ENCODE measurements around the gene SOX5. TPM values are rescaled to one million over a fixed set of nuclear protein-coding genes. Genes with fewer than 3 reads are reported as not detected.

The SOX5 gene
- total RNA-seq, 1 experiment from 2014 or later = 0.52 TPM

GRCh38 chr12:23767834-23768233 lies 181.6 kb downstream of the SOX5 start:
- Histone ChIP-seq H3K79me2 (ENCODE audit: insufficient read depth, low read length) (no peaks in the 10 kb centered on the region), H4K20me1 (ENCODE audit: insufficient read depth) (no peaks in the 10 kb centered on the region), H3K4me2 (ENCODE audit: low read length) (no peak overlapping the region), H3K4me3 (replicated peaks in 1 of 2; ENCODE audit: low read depth in 1 of 2, low read length in 2 of 2) (no peak overlapping the region), H2AFZ (ENCODE audit: low read depth, low read length, poor library complexity, severe bottlenecking) (no peak overlapping the region), H3K9me2 (ENCODE audit: insufficient read depth) (no peaks in the 10 kb centered on the region), H3K27ac (ENCODE audit: low read depth, low read length) (no peak overlapping the region), H3K27me3 (ENCODE audit: insufficient read depth, low read length) (no peaks in the 10 kb centered on the region), H3K36me3 (ENCODE audit: control insufficient read depth in 1 of 2, insufficient read depth in 2 of 2, low read length in 2 of 2) (no peaks in the 10 kb centered on the region), H3K9ac (ENCODE audit: low read length) (no peak overlapping the region), H3K4me1 (ENCODE audit: control insufficient read depth in 1 of 2, insufficient read depth in 2 of 2, low read length in 2 of 2) (no peaks in the 10 kb centered on the region), H3K9me3 (ENCODE audit: control insufficient read depth in 1 of 2, insufficient read depth in 1 of 2, low read depth in 1 of 2, low read length in 2 of 2) (peaks cover 14 to 17% of the 10 kb centered on the region in 2 experiments; a peak in 3 of 4 replicates)
- no TSS peak for BruUV-seq (replicated peaks)
- no peak for ATAC-seq
- no peak for DNase-seq (ENCODE audit: low read depth, low spot score)
- CTCF ChIA-PET = no interaction called here
- intact Hi-C loops (cut with micrococcal nuclease) = no loop called here
- POLR2A ChIA-PET = no interaction called here
- no peak for TF ChIP-seq POLR2A (IDR thresholded peaks at IDR 0.05; ENCODE audit: borderline replicate concordance, extremely low read depth, insufficient read depth, insufficient read length)
- no peak for TF ChIP-seq ATF3 (IDR thresholded peaks at IDR 0.05)
- no peak for TF ChIP-seq SP1 (IDR thresholded peaks at IDR 0.05; ENCODE audit: low read depth)
- TF ChIP-seq RAD21 (IDR thresholded peaks at IDR 0.05; ENCODE audit: low read depth) = no peak
- no peak for TF ChIP-seq ELF1 (IDR thresholded peaks at IDR 0.05; ENCODE audit: borderline replicate concordance, low read depth)
- no peak for TF ChIP-seq FOSL1 (IDR thresholded peaks at IDR 0.05; ENCODE audit: low read depth)
- no peak for TF ChIP-seq CTCF (IDR thresholded peaks at IDR 0.05 in 2 of 3, conservative IDR thresholded peaks at IDR 0.05 in 1 of 3; ENCODE audit: borderline replicate concordance in 1 of 3, insufficient read depth in 1 of 3, low read depth in 2 of 3, low read length in 2 of 3)
- no peak for TF ChIP-seq EZH2 (IDR thresholded peaks at IDR 0.05)
- TF ChIP-seq ZNF274 (IDR thresholded peaks at IDR 0.05; ENCODE audit: low read depth, low read length) = no peak
- TF ChIP-seq ZFX (IDR thresholded peaks at IDR 0.05) = no peak
- TF ChIP-seq TCF7L2 (IDR thresholded peaks at IDR 0.05; ENCODE audit: borderline replicate concordance, extremely low read depth, insufficient read depth, insufficient read length) = no peak
- no peak for TF ChIP-seq SRF (IDR thresholded peaks at IDR 0.05; ENCODE audit: low read depth)
- no peak for TF ChIP-seq JUND (IDR thresholded peaks at IDR 0.05)
- TF ChIP-seq, protein P1, sequence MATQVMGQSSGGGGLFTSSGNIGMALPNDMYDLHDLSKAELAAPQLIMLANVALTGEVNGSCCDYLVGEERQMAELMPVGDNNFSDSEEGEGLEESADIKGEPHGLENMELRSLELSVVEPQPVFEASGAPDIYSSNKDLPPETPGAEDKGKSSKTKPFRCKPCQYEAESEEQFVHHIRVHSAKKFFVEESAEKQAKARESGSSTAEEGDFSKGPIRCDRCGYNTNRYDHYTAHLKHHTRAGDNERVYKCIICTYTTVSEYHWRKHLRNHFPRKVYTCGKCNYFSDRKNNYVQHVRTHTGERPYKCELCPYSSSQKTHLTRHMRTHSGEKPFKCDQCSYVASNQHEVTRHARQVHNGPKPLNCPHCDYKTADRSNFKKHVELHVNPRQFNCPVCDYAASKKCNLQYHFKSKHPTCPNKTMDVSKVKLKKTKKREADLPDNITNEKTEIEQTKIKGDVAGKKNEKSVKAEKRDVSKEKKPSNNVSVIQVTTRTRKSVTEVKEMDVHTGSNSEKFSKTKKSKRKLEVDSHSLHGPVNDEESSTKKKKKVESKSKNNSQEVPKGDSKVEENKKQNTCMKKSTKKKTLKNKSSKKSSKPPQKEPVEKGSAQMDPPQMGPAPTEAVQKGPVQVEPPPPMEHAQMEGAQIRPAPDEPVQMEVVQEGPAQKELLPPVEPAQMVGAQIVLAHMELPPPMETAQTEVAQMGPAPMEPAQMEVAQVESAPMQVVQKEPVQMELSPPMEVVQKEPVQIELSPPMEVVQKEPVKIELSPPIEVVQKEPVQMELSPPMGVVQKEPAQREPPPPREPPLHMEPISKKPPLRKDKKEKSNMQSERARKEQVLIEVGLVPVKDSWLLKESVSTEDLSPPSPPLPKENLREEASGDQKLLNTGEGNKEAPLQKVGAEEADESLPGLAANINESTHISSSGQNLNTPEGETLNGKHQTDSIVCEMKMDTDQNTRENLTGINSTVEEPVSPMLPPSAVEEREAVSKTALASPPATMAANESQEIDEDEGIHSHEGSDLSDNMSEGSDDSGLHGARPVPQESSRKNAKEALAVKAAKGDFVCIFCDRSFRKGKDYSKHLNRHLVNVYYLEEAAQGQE (IDR thresholded peaks at IDR 0.05; ENCODE audit: low read depth) = no peak
- TF ChIP-seq, protein P2, sequence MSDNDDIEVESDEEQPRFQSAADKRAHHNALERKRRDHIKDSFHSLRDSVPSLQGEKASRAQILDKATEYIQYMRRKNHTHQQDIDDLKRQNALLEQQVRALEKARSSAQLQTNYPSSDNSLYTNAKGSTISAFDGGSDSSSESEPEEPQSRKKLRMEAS (IDR thresholded peaks at IDR 0.05) = no peak
- no peak for TF ChIP-seq POLR2AphosphoS5 (IDR thresholded peaks at IDR 0.05; ENCODE audit: low read depth, low read length)
- RAD21 ChIA-PET (ENCODE audit: low non-redundant PET in 1 of 2, low total read pairs in 2 of 2, uncharacterized antibody in 2 of 2, unreplicated experiment in 2 of 2) = no interaction called here
